Measurements from ENCODE around the gene NEUROD2. TPM values are rescaled to one million over a fixed set of nuclear protein-coding genes. Genes with fewer than 3 reads are reported as not detected.

NEUROD2 gene
- total RNA-seq, 1 experiment from 2014 or later: not detected

GRCh38 chr17:39653662-39654331, 46.1 kb upstream of the NEUROD2 start:
- intact Hi-C loops (cut with micrococcal nuclease; ENCODE audit: unreplicated experiment) (no loop called here), in situ Hi-C loops (cut with HindIII; ENCODE audit: low pct_unique_long_range_greater_than_20kb, low sequenced_read_pairs) (no loop called here)
- Histone ChIP-seq H3K36me3 (ENCODE audit: control insufficient read depth, insufficient read depth, low read length) (no peaks in the 10 kb centered on the region), H3K4me3 (ENCODE audit: low read depth in 2 of 2, low read length in 2 of 2) (no peak overlapping the region), H3K4me1 (ENCODE audit: control insufficient read depth, insufficient read depth, low read length) (peaks cover 11% of the 10 kb centered on the region; the same call in 1 of the 2 replicates), H3K27me3 (ENCODE audit: control insufficient read depth, insufficient read depth, low read length) (no peaks in the 10 kb centered on the region), H3K27ac (ENCODE audit: low read length) (no peak overlapping the region), H3K9me3 (ENCODE audit: control insufficient read depth, insufficient read depth, low read depth, low read length) (no peaks in the 10 kb centered on the region)
- BruUV-seq (replicated peaks): no TSS peak
- ATAC-seq (peak; percentile 74), DNase-seq (ENCODE audit: low read depth, low spot score) (no peak)
- TF ChIP-seq CTCF (IDR thresholded peaks at IDR 0.05) (peak; percentile 86), TCF7L2 (IDR thresholded peaks at IDR 0.05; ENCODE audit: low read depth, low read length) (no peak)
- ChIA-PET POLR2A (no interaction called here), CTCF (interaction anchor here (0.5 to 2.8 kb wide), 8 partner anchors 9 to 400 kb away, joined by 3 to 12 read pairs (median 3); no protein-coding TSS in a partner anchor)

- H3K9me3 ChIP-seq (ENCODE audit: control insufficient read depth, insufficient read depth, low read depth, low read length): no peaks in the 10 kb centered on the region
- ATAC-seq: peak; percentile 51
- no peak overlapping the region for H3K4me3 ChIP-seq (ENCODE audit: low read depth in 2 of 2, low read length in 2 of 2)
- intact Hi-C loops (cut with micrococcal nuclease; ENCODE audit: unreplicated experiment) (no loop called here), in situ Hi-C loops (cut with HindIII; ENCODE audit: low pct_unique_long_range_greater_than_20kb, low sequenced_read_pairs) (no loop called here)
- no peaks in the 10 kb centered on the region for H3K36me3 ChIP-seq (ENCODE audit: control insufficient read depth, insufficient read depth, low read length)
- no TSS peak for BruUV-seq (replicated peaks)
- no peaks in the 10 kb centered on the region for H3K27me3 ChIP-seq (ENCODE audit: control insufficient read depth, insufficient read depth, low read length)
- TF ChIP-seq POLR2AphosphoS5 (IDR thresholded peaks at IDR 0.05; ENCODE audit: low read depth, low read length) (no peak), CTCF (IDR thresholded peaks at IDR 0.05) (no peak), REST (IDR thresholded peaks at IDR 0.05; ENCODE audit: insufficient read depth in 1 of 2, low read depth in 2 of 2, low read length in 1 of 2) (no peak), SIN3A (IDR thresholded peaks at IDR 0.05; ENCODE audit: borderline replicate concordance, insufficient read depth, low read depth, low read length) (no peak), TCF7L2 (IDR thresholded peaks at IDR 0.05; ENCODE audit: low read depth, low read length) (no peak)
- no peak overlapping the region for H3K27ac ChIP-seq (ENCODE audit: low read length)
- DNase-seq (ENCODE audit: low read depth, low spot score): no peak
- peaks cover 11% of the 10 kb centered on the region; the same call in 1 of the 2 replicates for H3K4me1 ChIP-seq (ENCODE audit: control insufficient read depth, insufficient read depth, low read length)
- ChIA-PET CTCF (interaction anchor here (0.7 to 2.8 kb wide), 8 partner anchors 13 to 400 kb away, joined by 3 to 12 read pairs (median 3); no protein-coding TSS in a partner anchor), POLR2A (no interaction called here)
Observed at GRCh38 chr17:39653316-39653661, 45.6 kb upstream of the NEUROD2 start.
